Endothelial cell (in vitro differentiated cells): ENCODE data around the gene EPHB1. TPM values are rescaled to one million over a fixed set of nuclear protein-coding genes. Genes with fewer than 3 reads are reported as not detected.

Experiments used
- DNase-seq: peaks from one replicate; pipeline ENCODE4 v3.0.0; 2021; ENCODE audit warnings: low spot score
- H3K27ac Mint-ChIP-seq: one replicate; pipeline ENCODE4 v1.8.0; 2021; ENCODE audit warnings: mixed read lengths, inconsistent platforms; ENCODE audit not compliant: unreplicated experiment
- H3K27me3 Mint-ChIP-seq: one replicate; pipeline ENCODE4 v1.8.0; 2021; ENCODE audit warnings: mild to moderate bottlenecking, moderate library complexity, mixed read lengths, inconsistent platforms; ENCODE audit not compliant: unreplicated experiment
- H3K36me3 Mint-ChIP-seq: one replicate; pipeline ENCODE4 v1.8.0; 2021; ENCODE audit warnings: mild to moderate bottlenecking, low read depth, mixed read lengths, inconsistent platforms; ENCODE audit not compliant: unreplicated experiment
- H3K4me1 Mint-ChIP-seq: one replicate; pipeline ENCODE4 v1.8.0; 2021; ENCODE audit warnings: mild to moderate bottlenecking, mixed read lengths, inconsistent platforms; ENCODE audit not compliant: unreplicated experiment
- H3K4me3 Mint-ChIP-seq: one replicate; pipeline ENCODE4 v1.8.0; 2021; ENCODE audit warnings: mild to moderate bottlenecking, mixed read lengths, inconsistent platforms; ENCODE audit not compliant: unreplicated experiment
- H3K9me3 Mint-ChIP-seq: one replicate; pipeline ENCODE4 v1.8.0; 2021; ENCODE audit warnings: mixed read lengths, inconsistent platforms; ENCODE audit not compliant: unreplicated experiment
- CTCF ChIP-seq: fragments of 200-600 bp; sonication (generic); IDR thresholded peaks from one replicate; pipeline ENCODE4 v1.5.0; 2021; ENCODE audit warnings: antibody characterized with exemption; ENCODE audit not compliant: unreplicated experiment
- total RNA-seq: library from RNA; stranded (reverse); fragmentation: NEBNext Ultra II Directional; extraction: Animal tissue kit (Norgen Biotek cat#: 25700); gene quantifications from one replicate; pipeline ENCODE4 v1.2.1, GENCODE V29; 2021; ENCODE audit not compliant: unreplicated experiment

The EPHB1 gene
- total RNA-seq, 1 donor from 2014 or later, result 5.7 TPM

DNA sequence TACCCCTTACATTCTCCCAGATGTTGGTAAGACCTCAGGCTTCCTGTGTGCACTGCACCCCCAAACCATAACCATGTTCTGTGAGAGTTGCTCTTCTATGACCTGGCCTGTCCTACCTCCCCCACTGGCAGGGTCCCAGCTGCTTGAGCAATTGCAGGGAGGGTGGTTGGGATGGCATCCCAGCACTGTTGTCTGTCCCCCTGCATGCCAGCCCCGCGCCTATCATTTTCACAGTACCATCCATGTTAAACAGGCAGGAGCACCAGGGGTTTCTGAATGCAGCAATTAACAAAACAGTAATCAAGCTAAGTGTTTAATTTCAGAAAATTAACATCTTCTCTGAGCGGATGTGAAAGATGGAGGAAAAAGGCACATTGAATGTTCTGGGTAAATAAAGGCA lies 345.5 kb downstream of the EPHB1 start:
- DNase-seq, result no peak
- Mint-ChIP-seq H3K9me3 (no peaks in the 10 kb centered on the region), H3K4me3 (no peak overlapping the region), H3K4me1 (no peaks in the 10 kb centered on the region), H3K27ac (no peak overlapping the region), H3K36me3 (no peaks in the 10 kb centered on the region), H3K27me3 (peaks cover 5% of the 10 kb centered on the region)
- no peak for TF ChIP-seq CTCF

DNA sequence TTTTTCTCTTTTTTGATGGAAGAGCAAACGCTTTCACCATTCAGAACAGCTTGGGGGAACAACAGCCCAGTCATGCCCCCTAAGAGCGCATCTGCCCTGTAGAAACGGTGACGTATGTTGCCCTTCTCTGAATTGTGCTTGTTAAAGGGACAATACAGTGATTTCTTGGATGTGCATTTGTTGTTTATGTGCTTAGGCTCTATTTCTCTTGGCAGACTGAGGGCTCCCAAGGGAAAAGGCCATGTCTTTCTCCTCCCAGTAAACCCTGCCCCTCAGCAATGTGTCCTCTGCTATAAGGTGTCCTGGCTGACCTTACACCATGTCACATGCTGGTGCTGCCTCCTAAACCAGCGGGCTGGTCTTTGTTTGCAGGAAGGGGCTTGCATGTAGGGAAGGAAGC lies 346.1 kb downstream of the EPHB1 start:
- peaks cover 5% of the 10 kb centered on the region for H3K27me3 Mint-ChIP-seq
- H3K27ac Mint-ChIP-seq, result no peak overlapping the region
- no peak for DNase-seq
- H3K36me3 Mint-ChIP-seq, result no peaks in the 10 kb centered on the region
- no peak overlapping the region for H3K4me3 Mint-ChIP-seq
- H3K9me3 Mint-ChIP-seq, result no peaks in the 10 kb centered on the region
- no peaks in the 10 kb centered on the region for H3K4me1 Mint-ChIP-seq
- TF ChIP-seq CTCF, result no peak

GRCh38 chr3:135141672-135142071 lies 346.6 kb downstream of the EPHB1 start:
- no peaks in the 10 kb centered on the region for H3K36me3 Mint-ChIP-seq
- H3K27ac Mint-ChIP-seq, result no peak overlapping the region
- no peaks in the 10 kb centered on the region for H3K9me3 Mint-ChIP-seq
- no peak for DNase-seq
- no peak overlapping the region for H3K4me3 Mint-ChIP-seq
- peaks cover 5% of the 10 kb centered on the region for H3K27me3 Mint-ChIP-seq
- no peak for TF ChIP-seq CTCF
- no peaks in the 10 kb centered on the region for H3K4me1 Mint-ChIP-seq

DNA sequence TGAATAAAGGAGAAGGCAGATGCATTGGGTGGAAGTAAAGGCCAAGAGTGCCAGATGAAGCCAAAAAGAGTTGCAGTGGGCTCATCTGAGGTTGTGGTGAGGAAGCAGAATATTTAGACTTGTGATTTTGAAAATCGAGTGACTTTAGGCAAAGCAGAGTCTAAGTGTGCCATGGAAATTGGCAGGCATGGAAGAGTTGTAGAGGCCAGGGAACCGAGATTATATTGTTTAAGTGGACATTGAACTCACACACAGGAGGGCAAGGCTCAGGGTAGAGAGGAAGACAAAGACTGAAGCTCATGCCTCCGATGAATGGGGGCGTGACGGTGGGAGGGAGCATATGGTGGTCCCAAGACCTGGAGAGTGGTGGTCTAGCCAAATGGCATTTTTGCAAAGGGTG lies 347.5 kb downstream of the EPHB1 start:
- H3K27me3 Mint-ChIP-seq, result peaks cover 5% of the 10 kb centered on the region

GRCh38 chr3:135143474-135143873 lies 348.4 kb downstream of the EPHB1 start:
- Mint-ChIP-seq H3K27me3 (peaks cover 5% of the 10 kb centered on the region), H3K9me3 (no peaks in the 10 kb centered on the region), H3K4me1 (no peaks in the 10 kb centered on the region), H3K36me3 (no peaks in the 10 kb centered on the region), H3K4me3 (no peak overlapping the region), H3K27ac (no peak overlapping the region)
- no peak for TF ChIP-seq CTCF
- no peak for DNase-seq

More for the DNA sequence above, 347.5 kb downstream of the EPHB1 start:
- DNase-seq, result no peak
- Mint-ChIP-seq H3K27ac (no peak overlapping the region), H3K36me3 (no peaks in the 10 kb centered on the region), H3K4me1 (no peaks in the 10 kb centered on the region), H3K4me3 (no peak overlapping the region), H3K9me3 (no peaks in the 10 kb centered on the region)
- TF ChIP-seq CTCF, result no peak
